GM12878 (cell line): ENCODE results near the gene TMEM167A. TPM values are rescaled to one million over a fixed set of nuclear protein-coding genes. Genes with fewer than 3 reads are reported as not detected.

Experiments used
- ATAC-seq: fragments of 200-7000 bp; cut with Tn5 transposase; 3 replicates; pipeline ENCODE4 v1.9.1; 2020; ENCODE audit warnings: mild to moderate bottlenecking, moderate library complexity
- BruUV-seq: library from RNA; stranded (reverse); fragments of 400-500 nt; replicated peaks from 2 replicates; lab custom pipeline; 2021; lab: Mats Ljungman, UMichigan
- CTCF ChIA-PET: fragments of 300-600 bp; sonication (Branson Sonifier 250); formaldehyde crosslinking; extraction: SDS; loops from one replicate; lab custom pipeline; 2021; ENCODE audit warnings: inconsistent platforms; lab: Yijun Ruan, JAX
- POLR2A ChIA-PET: fragments of 350-600 bp; formaldehyde crosslinking; extraction: SDS; loops from one replicate; lab custom pipeline; 2021; ENCODE audit warnings: inconsistent platforms; lab: Charles Lee
- RAD21 ChIA-PET: fragments of 300-600 bp; sonication (Branson Sonifier 250); formaldehyde crosslinking; loops from one replicate; lab custom pipeline; 2023; ENCODE audit warnings: antibody characterized with exemption; ENCODE audit not compliant: unreplicated experiment; lab: Charles Lee
- SMC1A ChIA-PET: fragments of 300-600 bp; sonication (Branson Sonifier 250); formaldehyde crosslinking; loops from one replicate; lab custom pipeline; 2023; ENCODE audit not compliant: unreplicated experiment, uncharacterized antibody; lab: Charles Lee
- DNase-seq: peaks from one replicate; pipeline ENCODE4 v3.0.0-alpha.2; 2011; ENCODE audit warnings: low read depth, low spot score
- FAIRE-seq: peaks from 3 replicates; lab custom pipeline; 2011; peaks lifted over from hg19 to GRCh38; lab: Jason Lieb, UNC
- H2AFZ ChIP-seq: 2 replicates; pipeline ENCODE4 v1.6.0; 2011; ENCODE audit warnings: low read depth, low read length, control low read depth; ENCODE audit not compliant: control insufficient read depth
- H3K27ac ChIP-seq: 2 replicates; pipeline ENCODE4 v1.5.1; 2011; ENCODE audit warnings: control low read depth; ENCODE audit not compliant: control insufficient read depth, insufficient read depth
- H3K27me3 ChIP-seq, 2 experiments: replicated peaks in 1 of 2; 2 replicates each; pipeline versions ENCODE4 v1.6.0 to v1.6.1; 2011; ENCODE audit warnings: low read length in 1 of 2; ENCODE audit not compliant: control insufficient read depth in 2 of 2, insufficient read depth in 2 of 2
- H3K36me3 ChIP-seq, 2 experiments: 2 replicates each; pipeline ENCODE4 v1.5.1; 2011; ENCODE audit warnings: low read length in 1 of 2; ENCODE audit not compliant: control insufficient read depth in 2 of 2, insufficient read depth in 2 of 2
- H3K4me1 ChIP-seq: 2 replicates; pipeline ENCODE4 v1.6.1; 2011; ENCODE audit warnings: mild to moderate bottlenecking, low read length, moderate library complexity, mixed read lengths; ENCODE audit not compliant: control insufficient read depth, insufficient read depth
- H3K4me2 ChIP-seq: 2 replicates; pipeline ENCODE4 v1.6.0; 2011; ENCODE audit warnings: control low read depth; ENCODE audit not compliant: control insufficient read depth, insufficient read depth
- H3K4me3 ChIP-seq: fragments of 200-600 bp; sonication (generic); 2 replicates; pipeline ENCODE4 v1.5.1; 2016
- H3K79me2 ChIP-seq: 2 replicates; pipeline ENCODE4 v1.6.0; 2011; ENCODE audit warnings: low read length; ENCODE audit not compliant: control insufficient read depth, insufficient read depth
- H3K9ac ChIP-seq: 2 replicates; pipeline ENCODE4 v1.8.0; 2011; ENCODE audit warnings: low read length, control low read depth, mixed read lengths; ENCODE audit not compliant: control insufficient read depth, insufficient read depth
- H3K9me3 ChIP-seq: replicated peaks from 3 replicates; pipeline ENCODE4 v1.5.1; 2011; ENCODE audit warnings: mild to moderate bottlenecking, low read length; ENCODE audit not compliant: control insufficient read depth, insufficient read depth
- H4K20me1 ChIP-seq: 2 replicates; pipeline ENCODE4 v1.6.0; 2011; ENCODE audit not compliant: control insufficient read depth, insufficient read depth
- BCL3 ChIP-seq: IDR thresholded peaks from 2 replicates; pipeline ENCODE4 v1.6.1; 2011; ENCODE audit warnings: borderline replicate concordance, low read depth, mild to moderate bottlenecking, moderate library complexity, low read length; ENCODE audit not compliant: insufficient read depth, poor library complexity, severe bottlenecking
- E4F1 ChIP-seq: fragments of 450-650 bp; IDR thresholded peaks from 2 replicates; pipeline ENCODE4 v1.6.1; 2018; ENCODE audit warnings: borderline replicate concordance, mild to moderate bottlenecking; ENCODE audit not compliant: partially characterized antibody
- ELK1 ChIP-seq: IDR thresholded peaks from 2 replicates; pipeline ENCODE4 v1.6.1; 2012; ENCODE audit warnings: low read depth, low read length, improper control_type of control experiment
- GATAD2B ChIP-seq: fragments of 450-650 bp; conservative IDR thresholded peaks from 2 replicates; pipeline ENCODE4 v1.6.1; 2017; ENCODE audit warnings: low read depth, mild to moderate bottlenecking, moderate library complexity
- JUND ChIP-seq: IDR thresholded peaks from 2 replicates; pipeline ENCODE4 v1.6.1; 2012; ENCODE audit warnings: low read depth, mild to moderate bottlenecking, low read length, improper control_type of control experiment, moderate library complexity
- MLLT1 ChIP-seq: fragments of 450-650 bp; IDR thresholded peaks from 2 replicates; pipeline ENCODE4 v1.6.1; 2016; ENCODE audit warnings: mild to moderate bottlenecking
- STAT3 ChIP-seq: IDR thresholded peaks from 2 replicates; pipeline ENCODE4 v1.6.1; 2011; ENCODE audit warnings: low read depth, low read length, improper control_type of control experiment
- SUPT20H ChIP-seq: IDR thresholded peaks from 2 replicates; pipeline ENCODE4 v1.6.1; 2011; ENCODE audit warnings: low read depth, mild to moderate bottlenecking, low read length, moderate library complexity, borderline replicate concordance; ENCODE audit not compliant: control insufficient read depth
- WGBS: methylation state at CpG from one replicate; pipeline ENCODE4 v1.1.6; 2016; ENCODE audit warnings: low lambda C conversion rate; ENCODE audit not compliant: insufficient replicate concordance, insufficient coverage; ENCODE audit errors: missing lambda C conversion rate; 5-methylcytosine and 5-hydroxymethylcytosine counted together
- in situ Hi-C: fragments of 300-500 bp; cut with MboI; formaldehyde crosslinking; loops from 9 replicates; pipeline ENCODE4 v1.14.3; 2018; ENCODE audit warnings: mixed read lengths
- intact Hi-C: fragments of 100-400 bp; cut with micrococcal nuclease; formaldehyde crosslinking; loops from one replicate; pipeline ENCODE4 v1.14.2; 2022; ENCODE audit not compliant: unreplicated experiment
- polyA plus RNA-seq, 11 experiments: library from polyadenylated mRNA; depleted of rRNA in 4 of 11; unstranded in 6 of 11; stranded (reverse) in 5 of 11; fragments of >200 nt; fragmentation: Nextera tagmentation in 4 of 11; fragmentation: Illumina TruSeq in 1 of 11; extraction: Ambion mirVana in 4 of 11; extraction: Trizol in 1 of 11; gene quantifications; 1 replicate in 1 of 11; 2 replicates in 10 of 11; pipeline versions ENCODE4 v1.2.1 to v1.2.3, GENCODE V29; 2011 to 2016; ENCODE audit warnings: inconsistent platforms in 2 of 11, missing spikeins in 2 of 11, low read depth in 1 of 11
- total RNA-seq, 4 experiments: library from RNA; depleted of rRNA in 3 of 4; stranded (reverse); fragments of >200 nt in 3 of 4; fragmentation: Illumina TruSeq in 1 of 4; extraction: Trizol in 1 of 4; gene quantifications; 2 replicates each; pipeline versions ENCODE4 v1.2.1 to v1.2.3, GENCODE V29; 2013 to 2021

The TMEM167A gene
- total and polyA plus RNA-seq, 10 of the 15 experiments (the other 5 are each of a cell fraction or from before 2014, with no cell fraction given), result 29.5 to 363 (median 85.6) TPM

- no peak for TF ChIP-seq E4F1
Observed at GRCh38 chr5:83090169-83090568, 13.0 kb upstream of the TMEM167A start (continued).

GRCh38 chr5:83085106-83085505, 7.9 kb upstream of the TMEM167A start:
- ChIA-PET CTCF (no interaction called here), POLR2A (interaction anchor here (1.3 to 1.6 kb wide), 2 partner anchors 7 to 9 kb away, joined by 3 to 7 read pairs; partner anchors contain the start of gene XRCC4)

More at GRCh38 chr5:83085106-83085505, 7.9 kb upstream of the TMEM167A start:
- Histone ChIP-seq H3K4me2 (no peak overlapping the region), H3K9me3 (no peaks in the 10 kb centered on the region; the same call in 2 of the 3 replicates), H3K4me3 (no peak overlapping the region), H4K20me1 (no peaks in the 10 kb centered on the region), H3K4me1 (no peaks in the 10 kb centered on the region), H3K9ac (no peak overlapping the region), H3K27me3 (no peaks in the 10 kb centered on the region), H3K79me2 (no peaks in the 10 kb centered on the region; the same call in 1 of the 2 replicates), H3K27ac (no peak overlapping the region), H3K36me3 (no peaks in the 10 kb centered on the region), H2AFZ (no peak overlapping the region)
- WGBS, result 91% methylated on average over 2 of the region's 2 CpGs
- ChIA-PET RAD21 (no interaction called here), SMC1A (interaction anchor here (0.9 to 1.3 kb wide), 3 partner anchors 9 to 37 kb away, joined by 3 to 5 read pairs (median 4); no protein-coding TSS in a partner anchor)
- intact Hi-C loops, result no loop called here
- ATAC-seq (no peak), FAIRE-seq (no peak), DNase-seq (no peak)
- TF ChIP-seq MLLT1 (no peak), ELK1 (no peak), BCL3 (no peak), SUPT20H (no peak), STAT3 (no peak), JUND (no peak), GATAD2B (no peak)
- in situ Hi-C loops, result no loop called here
- no TSS peak for BruUV-seq
